Activated naive CD4-positive, alpha-beta T cell treated with anti-CD3 and anti-CD28 coated beads, Interleukin-2, amount 50 U/mL, for 24 hours (primary cell): ENCODE data around the gene TRIM46.
"Not testable (repeated sequence)": the region's sequence is repeated elsewhere in the genome, so short reads cannot be mapped to it uniquely, and the experiment has no call there.

ENCODE experiments used
- H3K27ac Mint-ChIP-seq: one replicate; pipeline ENCODE4 v1.8.0; 2021; ENCODE audit warnings: mild to moderate bottlenecking, mixed read lengths
- H3K27me3 Mint-ChIP-seq: one replicate; pipeline ENCODE4 v1.8.0; 2021; ENCODE audit warnings: mixed read lengths
- H3K36me3 Mint-ChIP-seq: one replicate; pipeline ENCODE4 v1.8.0; 2021; ENCODE audit warnings: mixed read lengths
- H3K4me1 Mint-ChIP-seq: one replicate; pipeline ENCODE4 v1.8.0; 2021; ENCODE audit warnings: mixed read lengths
- H3K4me3 Mint-ChIP-seq: one replicate; pipeline ENCODE4 v1.8.0; 2021; ENCODE audit warnings: mild to moderate bottlenecking, mixed read lengths
- H3K9me3 Mint-ChIP-seq: one replicate; pipeline ENCODE4 v1.8.0; 2021; ENCODE audit warnings: mixed read lengths

TRIM46 gene

DNA sequence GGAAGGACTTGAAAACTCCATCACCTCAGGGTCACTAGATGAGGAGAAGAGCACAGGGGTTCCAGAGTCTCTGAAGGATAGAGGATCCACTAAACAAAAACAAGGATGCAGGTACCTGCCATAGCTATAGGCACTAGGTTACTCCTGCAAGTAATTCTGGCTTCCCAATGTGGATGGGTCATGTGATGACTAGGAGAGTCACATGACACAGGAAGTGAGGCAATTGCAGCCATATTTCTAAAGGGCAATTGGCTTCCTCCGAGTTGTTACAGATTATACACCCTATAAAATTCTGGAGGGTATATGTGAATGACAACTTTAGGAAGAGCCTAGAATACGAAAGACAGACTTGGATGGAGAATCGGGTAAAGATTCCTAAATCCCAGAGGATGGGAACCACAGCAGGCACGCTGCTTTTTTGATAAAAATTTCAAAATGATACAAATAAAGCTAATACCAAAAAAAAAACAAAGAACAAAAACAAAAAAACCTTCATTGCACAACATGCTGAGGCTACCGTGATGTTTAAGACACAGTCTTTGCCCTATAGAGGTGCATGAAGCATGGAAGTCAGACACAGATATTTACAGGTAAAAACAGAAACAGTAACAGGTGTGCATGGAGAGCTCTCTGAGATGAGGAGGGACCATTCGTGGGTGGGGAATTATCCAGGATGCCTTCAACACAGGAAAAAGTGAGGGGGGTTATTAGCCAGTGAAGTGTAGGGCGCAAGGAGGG is 45.4 kb downstream of the TRIM46 start:
- no peaks in the 10 kb centered on the region for H3K9me3 Mint-ChIP-seq
- no peaks in the 10 kb centered on the region for H3K36me3 Mint-ChIP-seq
- peaks cover 12% of the 10 kb centered on the region for H3K4me1 Mint-ChIP-seq
- no peak overlapping the region for H3K4me3 Mint-ChIP-seq
- no peaks in the 10 kb centered on the region for H3K27me3 Mint-ChIP-seq
- H3K27ac Mint-ChIP-seq = peak overlapping the region; percentile 70

DNA sequence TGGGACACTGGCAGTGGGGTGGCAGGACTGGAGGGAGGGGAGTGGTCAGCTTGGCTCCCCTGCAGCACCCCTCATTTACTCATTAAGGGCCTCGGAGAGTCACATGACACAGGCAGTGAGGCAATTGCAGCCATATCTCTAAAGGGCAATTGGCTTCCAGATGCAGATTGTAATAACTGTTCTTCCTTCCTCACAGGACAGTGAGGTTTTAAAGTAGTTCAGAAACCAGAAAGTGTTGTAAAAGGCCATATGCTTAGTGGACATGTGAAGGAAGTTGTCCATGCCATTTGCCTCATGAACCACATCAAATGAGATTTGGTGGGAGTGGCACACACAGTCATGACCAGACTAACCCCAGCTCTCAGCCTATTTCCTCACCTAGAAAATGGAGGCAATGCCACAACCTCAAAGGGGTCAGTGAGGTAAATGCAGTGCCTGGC is 46.0 kb downstream of the TRIM46 start:
- H3K27ac Mint-ChIP-seq = no peak overlapping the region
- H3K36me3 Mint-ChIP-seq = no peaks in the 10 kb centered on the region
- no peak overlapping the region for H3K4me3 Mint-ChIP-seq
- peaks cover 12% of the 10 kb centered on the region for H3K4me1 Mint-ChIP-seq
- no peaks in the 10 kb centered on the region for H3K9me3 Mint-ChIP-seq
- no peaks in the 10 kb centered on the region for H3K27me3 Mint-ChIP-seq

DNA sequence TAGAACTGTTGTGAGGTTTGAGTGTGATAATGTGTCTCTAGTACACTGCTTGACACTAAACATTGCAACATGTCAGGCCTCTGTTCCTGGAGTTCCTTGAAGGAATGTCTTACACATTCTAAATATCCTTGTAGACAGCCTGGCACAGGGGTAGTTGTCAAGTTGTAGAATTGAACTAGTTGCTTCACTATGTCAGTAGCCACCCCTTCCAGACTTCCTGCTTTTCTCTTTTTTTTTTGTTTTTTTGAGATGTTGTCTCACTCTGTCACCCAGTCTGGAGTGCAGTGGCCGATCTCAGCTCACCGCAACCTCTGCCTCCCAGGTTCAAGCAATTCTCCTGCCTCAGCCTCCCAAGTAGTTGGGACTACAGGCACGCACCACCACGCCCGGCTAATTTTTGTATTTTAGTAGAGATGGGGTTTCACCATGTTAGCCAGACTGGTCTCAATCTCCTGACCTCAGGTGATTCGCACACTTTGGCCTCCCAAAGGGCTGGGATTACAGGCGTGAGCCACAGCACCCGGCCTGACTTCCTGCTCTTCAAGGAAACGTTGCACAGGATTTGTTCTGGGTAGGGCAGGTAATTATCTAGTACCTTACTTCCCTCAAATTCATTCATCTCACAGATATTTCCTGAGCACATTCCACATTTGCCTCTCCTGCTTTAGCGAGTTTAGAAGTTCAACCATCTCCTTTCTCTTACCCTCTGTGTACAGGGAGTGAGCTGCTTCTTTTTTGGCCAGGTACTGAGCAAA is 46.7 kb downstream of the TRIM46 start:
- not testable (repeated sequence) for H3K27ac Mint-ChIP-seq

DNA sequence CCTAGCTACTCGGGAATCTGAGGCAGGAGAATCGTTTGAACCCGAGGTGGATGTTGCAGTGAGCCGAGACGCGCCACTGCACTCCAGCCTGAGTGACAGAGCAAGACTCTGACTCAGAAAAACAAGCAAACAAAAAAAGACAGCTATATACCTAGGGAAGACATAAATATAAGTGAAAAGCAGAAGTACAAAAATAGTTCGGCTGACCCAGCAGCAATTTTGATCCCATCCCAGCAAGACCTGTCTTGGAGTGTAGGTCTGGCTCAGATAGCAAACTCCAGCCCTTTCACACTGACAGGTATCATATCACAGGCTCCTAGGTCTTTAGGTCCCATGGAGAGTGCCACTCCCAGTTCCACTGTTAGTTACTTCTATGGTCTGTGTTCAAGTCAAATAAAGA is 49.4 kb downstream of the TRIM46 start:
- Mint-ChIP-seq H3K4me1 (peaks cover 28% of the 10 kb centered on the region), H3K9me3 (no peaks in the 10 kb centered on the region), H3K4me3 (no peak overlapping the region), H3K27ac (no peak overlapping the region), H3K27me3 (no peaks in the 10 kb centered on the region), H3K36me3 (no peaks in the 10 kb centered on the region)

More for the DNA sequence above, 46.7 kb downstream of the TRIM46 start:
- not testable (repeated sequence) for H3K4me3 Mint-ChIP-seq, H3K27me3 Mint-ChIP-seq, H3K9me3 Mint-ChIP-seq, H3K36me3 Mint-ChIP-seq
- peaks cover 12% of the 10 kb centered on the region for H3K4me1 Mint-ChIP-seq

DNA sequence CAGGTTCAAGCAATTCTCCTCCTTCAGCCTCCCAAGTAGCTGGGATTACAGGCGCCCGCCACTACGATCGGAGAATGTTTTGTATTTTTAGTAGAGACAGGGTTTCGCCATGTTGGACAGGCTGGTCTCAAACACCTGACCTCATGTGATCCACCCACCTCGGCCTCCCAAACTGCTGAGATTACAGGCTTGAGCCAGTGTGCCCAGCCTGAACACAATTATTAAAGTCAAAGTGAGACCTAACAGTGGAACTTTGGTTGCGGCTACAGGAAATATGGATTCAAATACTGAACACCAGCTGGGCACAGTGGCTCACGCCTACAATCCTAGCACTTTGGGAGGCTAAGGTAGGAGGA is 51.7 kb downstream of the TRIM46 start:
- not testable (repeated sequence) for H3K27ac Mint-ChIP-seq
- H3K4me1 Mint-ChIP-seq = peaks cover 22% of the 10 kb centered on the region

DNA sequence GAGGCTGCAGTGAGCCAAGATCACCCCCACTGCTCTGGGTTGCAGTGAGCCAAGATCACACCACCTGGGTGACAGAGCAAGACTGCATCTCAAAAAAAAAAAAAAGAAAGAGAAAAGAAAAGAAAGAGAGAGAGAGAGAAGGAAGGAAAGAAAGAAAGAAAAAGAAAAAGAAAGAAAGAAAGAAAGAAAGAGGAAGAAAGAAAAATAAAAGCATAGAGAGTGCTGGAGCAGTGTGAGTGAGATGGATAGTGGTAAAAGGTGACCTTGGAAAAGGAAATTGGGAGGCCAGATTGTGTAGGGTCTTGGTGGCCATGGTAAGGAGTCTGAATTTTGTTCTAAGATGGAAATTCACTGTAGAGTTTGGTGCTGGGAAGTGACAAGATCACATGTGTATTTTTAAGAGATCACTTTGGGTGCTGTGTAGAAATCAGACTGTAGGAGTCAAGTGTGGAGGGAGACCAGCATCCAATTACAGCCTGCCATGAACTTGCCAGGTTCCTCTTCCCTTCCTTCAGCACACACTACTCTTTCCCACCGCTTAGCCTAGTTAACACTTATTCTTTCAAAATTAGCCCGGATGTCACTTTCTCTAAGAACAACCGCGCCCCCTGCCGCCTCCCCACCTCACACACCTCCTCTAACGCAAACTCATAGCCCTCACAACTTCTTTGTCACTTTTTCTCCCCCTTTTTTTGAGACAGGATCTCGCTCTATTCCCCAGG is 52.7 kb downstream of the TRIM46 start:
- Mint-ChIP-seq H3K27ac (peak overlapping the region; percentile 95), H3K27me3 (no peaks in the 10 kb centered on the region), H3K4me3 (peak overlapping the region; percentile 93), H3K4me1 (peaks cover 22% of the 10 kb centered on the region), H3K36me3 (no peaks in the 10 kb centered on the region), H3K9me3 (no peaks in the 10 kb centered on the region)

More for the DNA sequence above, 51.7 kb downstream of the TRIM46 start:
- not testable (repeated sequence) for H3K9me3 Mint-ChIP-seq, H3K27me3 Mint-ChIP-seq, H3K36me3 Mint-ChIP-seq
- peak overlapping the region; percentile 36 for H3K4me3 Mint-ChIP-seq

GRCh38 chr1:155226910-155227260 is 53.2 kb downstream of the TRIM46 start:
- Mint-ChIP-seq H3K36me3 (no peaks in the 10 kb centered on the region), H3K27me3 (no peaks in the 10 kb centered on the region), H3K9me3 (no peaks in the 10 kb centered on the region), H3K27ac (peak overlapping the region; percentile 95), H3K4me1 (peaks cover 22% of the 10 kb centered on the region), H3K4me3 (peak overlapping the region; percentile 93)

GRCh38 chr1:155227261-155228095 is 53.8 kb downstream of the TRIM46 start:
- H3K36me3 Mint-ChIP-seq = no peaks in the 10 kb centered on the region
- H3K27ac Mint-ChIP-seq = peak overlapping the region; percentile 95
- peaks cover 22% of the 10 kb centered on the region for H3K4me1 Mint-ChIP-seq
- H3K4me3 Mint-ChIP-seq = peak overlapping the region; percentile 93
- no peaks in the 10 kb centered on the region for H3K9me3 Mint-ChIP-seq
- no peaks in the 10 kb centered on the region for H3K27me3 Mint-ChIP-seq

- Mint-ChIP-seq H3K36me3 (no peaks in the 10 kb centered on the region), H3K9me3 (no peaks in the 10 kb centered on the region), H3K27ac (peak overlapping the region; percentile 95)
Observed at GRCh38 chr1:155228096-155228427, 54.4 kb downstream of the TRIM46 start.

GRCh38 chr1:155231302-155231701 is 57.7 kb downstream of the TRIM46 start:
- H3K36me3 Mint-ChIP-seq, H3K27ac Mint-ChIP-seq, H3K27me3 Mint-ChIP-seq, H3K4me3 Mint-ChIP-seq, H3K9me3 Mint-ChIP-seq: not testable (repeated sequence)
- H3K4me1 Mint-ChIP-seq = peaks cover 24% of the 10 kb centered on the region

More at GRCh38 chr1:155228096-155228427, 54.4 kb downstream of the TRIM46 start:
- Mint-ChIP-seq H3K4me3 (peak overlapping the region; percentile 93), H3K4me1 (peaks cover 22% of the 10 kb centered on the region), H3K27me3 (no peaks in the 10 kb centered on the region)

DNA sequence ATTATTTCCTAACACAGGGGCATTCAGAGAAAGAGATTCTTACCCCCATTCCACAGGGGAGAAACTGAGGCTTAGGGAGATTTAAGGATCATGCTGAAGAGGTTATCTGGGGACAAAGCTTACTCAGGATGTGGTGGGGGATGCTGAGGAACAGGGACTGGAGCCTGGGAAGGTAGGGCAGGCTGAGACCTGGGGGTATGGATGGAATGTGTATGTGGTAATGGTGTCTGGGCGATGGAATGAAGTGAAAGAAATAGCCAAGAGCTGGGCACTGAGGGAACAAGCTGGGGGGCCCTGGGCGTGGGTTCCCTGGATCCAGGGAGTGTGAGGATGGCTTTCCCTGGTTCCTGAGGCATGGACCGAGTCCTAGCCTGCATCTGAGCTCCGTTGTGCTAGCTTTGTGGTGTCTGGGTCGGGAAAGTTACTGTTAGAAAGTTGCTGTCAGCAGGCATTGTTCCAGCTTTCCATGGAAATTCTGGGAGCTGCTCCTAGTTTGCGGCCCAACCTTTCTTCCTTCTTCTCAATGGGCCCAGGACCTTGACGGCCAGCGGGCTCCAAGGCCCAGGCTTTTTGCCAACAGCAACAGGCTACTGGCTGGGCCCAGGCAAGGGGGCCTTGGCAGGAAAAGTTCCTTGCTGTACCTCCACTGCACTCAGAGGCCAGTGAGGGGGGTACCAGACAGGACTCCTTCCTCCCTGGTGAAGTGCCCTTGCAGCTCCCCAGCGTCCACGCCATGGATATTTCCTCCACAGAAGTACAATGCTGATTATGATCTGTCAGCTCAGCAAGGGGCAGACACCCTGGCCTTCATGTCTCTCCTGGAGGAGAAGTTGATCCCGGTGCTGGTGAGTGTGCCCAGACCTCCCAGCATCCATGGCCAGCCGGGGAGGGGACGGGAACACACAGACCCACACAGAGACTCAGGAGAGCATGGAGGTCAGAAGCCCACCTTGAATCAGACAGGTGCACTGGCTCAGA is 58.6 kb downstream of the TRIM46 start:
- not testable (repeated sequence) for H3K4me3 Mint-ChIP-seq, H3K9me3 Mint-ChIP-seq, H3K36me3 Mint-ChIP-seq, H3K27me3 Mint-ChIP-seq, H3K27ac Mint-ChIP-seq
- H3K4me1 Mint-ChIP-seq = peaks cover 17% of the 10 kb centered on the region

DNA sequence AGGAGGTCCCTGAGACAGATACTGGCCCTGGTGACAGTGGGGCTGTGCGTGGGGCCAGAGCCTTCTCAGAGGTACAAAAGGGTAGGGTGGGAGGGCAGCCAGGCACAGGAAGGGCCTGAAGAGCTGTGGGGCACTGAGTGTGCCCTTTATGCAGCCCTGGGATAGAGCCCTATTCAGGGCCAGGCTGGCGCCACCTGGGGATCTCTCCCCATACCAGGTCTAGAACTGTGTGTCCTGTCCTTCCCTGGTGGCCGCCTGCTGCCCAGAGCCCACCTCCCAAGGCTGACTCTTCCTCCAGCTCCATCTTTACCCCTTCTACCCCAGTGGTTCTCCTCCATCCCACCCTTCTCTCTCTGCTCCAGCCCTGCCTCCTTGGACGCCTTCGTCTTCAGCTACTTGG is 59.9 kb downstream of the TRIM46 start:
- H3K27ac Mint-ChIP-seq, H3K4me3 Mint-ChIP-seq, H3K9me3 Mint-ChIP-seq, H3K36me3 Mint-ChIP-seq, H3K27me3 Mint-ChIP-seq: not testable (repeated sequence)
- peaks cover 11% of the 10 kb centered on the region for H3K4me1 Mint-ChIP-seq
